ENCODE measurements around the gene SUGP2.

DNA sequence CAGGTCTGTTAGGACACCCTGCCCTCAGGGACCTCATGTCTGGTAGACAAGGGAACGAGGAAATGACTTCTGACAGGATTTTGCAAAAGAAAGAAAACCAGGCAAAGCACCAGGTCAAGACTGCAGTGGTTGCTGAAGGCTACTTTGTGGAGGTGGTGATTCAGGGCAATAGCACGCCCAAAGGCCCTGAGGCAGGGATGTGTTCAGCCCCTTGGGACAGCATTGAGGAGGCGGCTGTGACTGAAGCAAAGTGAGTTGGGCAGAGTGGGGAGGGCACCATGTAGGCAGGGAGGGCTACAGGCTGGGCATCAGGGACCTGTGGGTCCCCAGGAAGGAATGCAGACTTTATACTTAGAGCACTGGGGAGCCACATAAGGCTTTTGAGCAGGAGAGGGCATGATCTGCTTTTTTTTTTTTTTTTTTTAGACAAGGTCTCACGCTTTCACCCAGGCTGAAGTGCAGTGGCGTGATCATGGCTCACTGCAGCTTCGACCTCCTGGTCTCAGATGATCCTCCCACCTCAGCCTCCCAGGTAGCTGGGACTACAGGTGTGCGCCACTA is 81.5 kb downstream of the SUGP2 start:
- TF ChIP-seq EZH2 (IDR thresholded peaks at IDR 0.05; ENCODE audit: insufficient read depth, poor library complexity, severe bottlenecking) (no peak), EZH2phosphoT487 (IDR thresholded peaks at IDR 0.05; ENCODE audit: insufficient read depth, low read depth) (no peak)

Data from GM23248 (cell line).